SK-N-SH (cell line): Measurements from ENCODE around the gene ARPC4. TPM values are rescaled to one million over a fixed set of nuclear protein-coding genes. Genes with fewer than 3 reads are reported as not detected.

Source experiments
- CTCF ChIA-PET: fragments of 300-600, 350-600 bp; formaldehyde crosslinking; extraction: SDS; loops from one replicate; lab custom pipeline; 2021; lab: Yijun Ruan, JAX
- POLR2A ChIA-PET: fragments of 350-600 bp; sonication (Branson Sonifier 250); formaldehyde crosslinking; extraction: SDS; loops from one replicate; lab custom pipeline; 2020; ENCODE audit warnings: antibody characterized with exemption, inconsistent platforms; lab: Yijun Ruan, JAX
- DNase-seq: peaks from one replicate; pipeline ENCODE4 v3.0.0; 2012
- H2AFZ ChIP-seq: fragments of 200-600 bp; sonication (generic); 2 replicates; pipeline ENCODE4 v1.8.1; 2016; ENCODE audit warnings: antibody characterized with exemption, mild to moderate bottlenecking, low read depth
- H3F3A ChIP-seq: fragments of 200-600 bp; sonication (generic); replicated peaks from 2 replicates; pipeline ENCODE3; 2016; ENCODE audit warnings: antibody characterized with exemption, mild to moderate bottlenecking; ENCODE audit not compliant: insufficient read depth
- H3K27ac ChIP-seq, 2 experiments: fragments of 200-500 bp in 1 of 2; fragments of 200-600 bp in 1 of 2; sonication (Bioruptor generic) in 1 of 2; sonication (generic), shearing (Covaris generic) in 1 of 2; 2 replicates each; pipeline versions ENCODE4 v1.5.1 to v1.6.1; 2014 to 2016; ENCODE audit warnings: low read depth in 2 of 2, inconsistent platforms in 1 of 2, low read length in 1 of 2, mild to moderate bottlenecking in 1 of 2, mixed read lengths in 1 of 2
- H3K27me3 ChIP-seq: fragments of 200-600 bp; sonication (generic), shearing (Covaris generic); 2 replicates; pipeline ENCODE4 v1.6.1; 2016; ENCODE audit warnings: mixed run types; ENCODE audit not compliant: insufficient read depth
- H3K36me3 ChIP-seq, 2 experiments: fragments of 200-500 bp in 1 of 2; fragments of 200-600 bp in 1 of 2; sonication (Bioruptor generic) in 1 of 2; sonication (generic) in 1 of 2; replicated peaks in 1 of 2; 2 replicates each; pipeline versions ENCODE3 to v1.5.1; 2014 to 2016; ENCODE audit warnings: low read length in 1 of 2, mild to moderate bottlenecking in 1 of 2; ENCODE audit not compliant: insufficient read depth in 2 of 2, control insufficient read depth in 1 of 2
- H3K4me1 ChIP-seq, 2 experiments: fragments of 200-500 bp in 1 of 2; fragments of 200-600 bp in 1 of 2; sonication (Bioruptor generic) in 1 of 2; sonication (generic), shearing (Covaris generic) in 1 of 2; 2 replicates each; pipeline versions ENCODE4 v1.5.1 to v1.6.1; 2014 to 2016; ENCODE audit warnings: low read depth in 1 of 2, low read length in 1 of 2, mixed run types in 1 of 2; ENCODE audit not compliant: insufficient read depth in 2 of 2, control insufficient read depth in 1 of 2
- H3K4me2 ChIP-seq: fragments of 200-600 bp; sonication (generic), shearing (Covaris generic); 2 replicates; pipeline ENCODE4 v1.6.1; 2017; ENCODE audit warnings: mixed run types
- H3K4me3 ChIP-seq, 2 experiments: fragments of 200-500 bp in 1 of 2; fragments of 200-600 bp in 1 of 2; sonication (Bioruptor generic) in 1 of 2; sonication (generic), shearing (Covaris generic) in 1 of 2; 2 replicates each; pipeline versions ENCODE4 v1.5.1 to v1.8.1; 2014 to 2016; ENCODE audit warnings: low read depth in 2 of 2, inconsistent platforms in 1 of 2, low read length in 1 of 2, mild to moderate bottlenecking in 1 of 2, mixed read lengths in 1 of 2, moderate library complexity in 1 of 2
- H3K79me2 ChIP-seq: fragments of 200-600 bp; sonication (generic); 2 replicates; pipeline ENCODE4 v1.8.1; 2017; ENCODE audit warnings: mild to moderate bottlenecking; ENCODE audit not compliant: insufficient read depth
- H3K9ac ChIP-seq: fragments of 200-600 bp; sonication (generic); 2 replicates; pipeline ENCODE4 v1.6.1; 2017; ENCODE audit warnings: mixed run types
- H3K9me2 ChIP-seq: fragments of 200-600 bp; sonication (generic); 2 replicates; pipeline ENCODE4 v1.6.1; 2017; ENCODE audit warnings: mixed run types
- H3K9me3 ChIP-seq: fragments of 200-600 bp; sonication (generic); 2 replicates; pipeline ENCODE4 v1.6.1; 2017; ENCODE audit warnings: mixed run types, mild to moderate bottlenecking, moderate library complexity
- H4K20me1 ChIP-seq: fragments of 200-600 bp; sonication (generic); 2 replicates; pipeline ENCODE4 v1.6.1; 2017; ENCODE audit warnings: mild to moderate bottlenecking, mixed run types; ENCODE audit not compliant: insufficient read depth
- CTCF ChIP-seq: fragments of 200-600 bp; sonication (generic); IDR thresholded peaks from 2 replicates; pipeline ENCODE4 v1.6.1; 2017; ENCODE audit warnings: antibody characterized with exemption, mild to moderate bottlenecking, moderate library complexity
- EP300 ChIP-seq, 2 experiments: IDR thresholded peaks; 2 replicates each; pipeline versions ENCODE4 v1.4.0 to v1.6.1; 2012; ENCODE audit warnings: borderline replicate concordance in 1 of 2, low read depth in 1 of 2, low read length in 1 of 2
- FOXM1 ChIP-seq: IDR thresholded peaks from 2 replicates; pipeline ENCODE4 v1.4.0; 2012; ENCODE audit warnings: low read depth, mild to moderate bottlenecking
- NFIC ChIP-seq: IDR thresholded peaks from 2 replicates; pipeline ENCODE4 v1.4.0; 2012; ENCODE audit warnings: borderline replicate concordance
- PBX3 ChIP-seq: IDR thresholded peaks from 2 replicates; pipeline ENCODE4; 2012
- POLR2AphosphoS5 ChIP-seq: IDR thresholded peaks from 2 replicates; pipeline ENCODE4 v1.6.1; 2012; ENCODE audit warnings: low read depth, low read length
- REST ChIP-seq: IDR thresholded peaks from 2 replicates; pipeline ENCODE4 v1.6.1; 2012; ENCODE audit warnings: mild to moderate bottlenecking, low read depth, low read length, moderate library complexity
- YY1 ChIP-seq: IDR thresholded peaks from 2 replicates; pipeline ENCODE4 v1.4.0; 2012; ENCODE audit warnings: low read depth, mild to moderate bottlenecking
- ZBTB33 ChIP-seq: IDR thresholded peaks from 2 replicates; pipeline ENCODE4 v1.4.0; 2012; ENCODE audit warnings: low read depth, borderline replicate concordance
- WGBS: methylation state at CpG from one replicate; pipeline ENCODE4 v1.1.6; 2017; ENCODE audit warnings: low lambda C conversion rate; 5-methylcytosine and 5-hydroxymethylcytosine counted together
- polyA plus RNA-seq, 3 experiments: library from polyadenylated mRNA; depleted of rRNA; stranded (reverse); fragments of >200 nt; gene quantifications; 2 replicates each; pipeline ENCODE4 v1.2.3, GENCODE V29; 2012

The ARPC4 gene
- polyA plus RNA-seq, 1 of the 3 experiments (the other 2 are of a cell fraction), result 233 TPM

- no peak for TF ChIP-seq REST
- TF ChIP-seq CTCF, result no peak
- TF ChIP-seq ZBTB33, result no peak
- TF ChIP-seq EP300 (IDR thresholded peaks at IDR 0.05; ENCODE audit: borderline replicate concordance in 1 of 2, low read depth in 1 of 2, low read length in 1 of 2), result no peak
- TF ChIP-seq, all 33 proteins: peak for 0
Observed at GRCh38 chr3:9760779-9761505, 31.9 kb upstream of the ARPC4 start (continued).

GRCh38 chr3:9761919-9762318 lies 31.0 kb upstream of the ARPC4 start:
- H3F3A ChIP-seq, result no peaks in the 10 kb centered on the region
- no peaks in the 10 kb centered on the region for H3K79me2 ChIP-seq
- H3K27ac ChIP-seq, result no peak overlapping the region
- DNase-seq, result no peak
- H3K9me3 ChIP-seq, result no peaks in the 10 kb centered on the region
- no peaks in the 10 kb centered on the region for H3K27me3 ChIP-seq
- no peaks in the 10 kb centered on the region for H4K20me1 ChIP-seq
- no peaks in the 10 kb centered on the region; a peak in 1 of 4 replicates for H3K4me1 ChIP-seq
- no peak overlapping the region for H3K4me3 ChIP-seq
- CTCF ChIA-PET, result no interaction called here
- TF ChIP-seq PBX3, result no peak
- no peak for TF ChIP-seq NFIC
- TF ChIP-seq POLR2AphosphoS5, result no peak
- TF ChIP-seq FOXM1, result no peak
- TF ChIP-seq ZBTB33, result no peak
- TF ChIP-seq YY1, result no peak
- POLR2A ChIA-PET, result interaction anchor here (0.6 kb wide), 1 partner anchor 58 kb away, joined by 3 read pairs; no protein-coding TSS in a partner anchor
- no peak overlapping the region for H3K9ac ChIP-seq
- H3K9me2 ChIP-seq, result no peaks in the 10 kb centered on the region
- no peak overlapping the region for H2AFZ ChIP-seq
- WGBS, result 90% methylated on average over 5 of the region's 5 CpGs
- no peak overlapping the region for H3K4me2 ChIP-seq
- peaks cover 13 to 19% of the 10 kb centered on the region in 2 experiments for H3K36me3 ChIP-seq
